ENCODE results near the gene DHRSX. TPM values are rescaled to one million over a fixed set of nuclear protein-coding genes. Genes with fewer than 3 reads are reported as not detected.

Gene DHRSX
- total and polyA plus RNA-seq, 7 experiments from 2014 or later = 15.0 to 26.2 (median 17.6) TPM

GRCh38 chrX:2187352-2188115, 313.2 kb downstream of the DHRSX start:
- Histone ChIP-seq H3K4me3 (ENCODE audit: low read length) (no peak overlapping the region), H3K9me3 (ENCODE audit: control insufficient read depth in 2 of 3, low read length in 3 of 3) (peaks cover 0 to 9% (median 4%) of the 10 kb centered on the region in 3 experiments), H3K27me3 (ENCODE audit: control insufficient read depth in 2 of 2, insufficient read depth in 2 of 2, low read length in 2 of 2) (no peaks in the 10 kb centered on the region), H3K27ac (ENCODE audit: low read depth, low read length) (no peak overlapping the region), H3K4me1 (ENCODE audit: control insufficient read depth in 2 of 2, insufficient read depth in 2 of 2, low read length in 2 of 2) (no peaks in the 10 kb centered on the region), H3K36me3 (ENCODE audit: control insufficient read depth in 2 of 3, insufficient read depth in 3 of 3, low read length in 3 of 3) (no peaks in the 10 kb centered on the region)
- ChIA-PET CTCF (no interaction called here), POLR2A (no interaction called here)
- no peak for DNase-seq
- Mint-ChIP-seq H3K27me3 (no peaks in the 10 kb centered on the region), H3K36me3 (peaks cover 4 to 15% (median 9%) of the 10 kb centered on the region in 5 donors), H3K9me3 (peaks cover under 1 to 39% (median 15%) of the 10 kb centered on the region in 11 donors), H3K27ac (no peak overlapping the region), H3K4me3 (no peak overlapping the region), H3K4me1 (no peaks in the 10 kb centered on the region)
- intact Hi-C loops (cut with micrococcal nuclease) = no loop called here
- ATAC-seq = no peak

- CTCF ChIA-PET = no interaction called here
Measured at GRCh38 chrX:2185341-2186082, 315.3 kb downstream of the DHRSX start.

GRCh38 chrX:2184089-2184488, 316.7 kb downstream of the DHRSX start:
- ChIA-PET POLR2A (no interaction called here), CTCF (no interaction called here)
- peaks cover 0 to 9% (median 4%) of the 10 kb centered on the region in 3 experiments for H3K9me3 ChIP-seq (ENCODE audit: control insufficient read depth in 2 of 3, low read length in 3 of 3)
- DNase-seq (no peak), ATAC-seq (no peak)
- Mint-ChIP-seq H3K4me3 (no peak overlapping the region), H3K36me3 (peaks cover 4 to 10% (median 7%) of the 10 kb centered on the region in 5 donors), H3K4me1 (no peaks in the 10 kb centered on the region), H3K27ac (no peak overlapping the region), H3K9me3 (peaks cover 0 to 20% (median 10%) of the 10 kb centered on the region in 11 donors), H3K27me3 (no peaks in the 10 kb centered on the region)
- H3K27me3 ChIP-seq (ENCODE audit: control insufficient read depth in 2 of 2, insufficient read depth in 2 of 2, low read length in 2 of 2) = no peaks in the 10 kb centered on the region
- intact Hi-C loops (cut with micrococcal nuclease) = no loop called here
- no peak overlapping the region for H3K4me3 ChIP-seq (ENCODE audit: low read length)
- H3K36me3 ChIP-seq (ENCODE audit: control insufficient read depth in 2 of 3, insufficient read depth in 3 of 3, low read length in 3 of 3) = no peaks in the 10 kb centered on the region
- H3K27ac ChIP-seq (ENCODE audit: low read depth, low read length) = no peak overlapping the region
- H3K4me1 ChIP-seq (ENCODE audit: control insufficient read depth in 2 of 2, insufficient read depth in 2 of 2, low read length in 2 of 2) = no peaks in the 10 kb centered on the region

More at GRCh38 chrX:2185341-2186082, 315.3 kb downstream of the DHRSX start:
- POLR2A ChIA-PET = no interaction called here
- Mint-ChIP-seq H3K27me3 (no peaks in the 10 kb centered on the region), H3K4me3 (no peak overlapping the region), H3K36me3 (peaks cover 4 to 15% (median 7%) of the 10 kb centered on the region in 5 donors), H3K4me1 (no peaks in the 10 kb centered on the region), H3K27ac (no peak overlapping the region), H3K9me3 (peaks cover 0 to 28% (median 10%) of the 10 kb centered on the region in 11 donors)
- no peak overlapping the region for H3K4me3 ChIP-seq (ENCODE audit: low read length)
- H3K27me3 ChIP-seq (ENCODE audit: control insufficient read depth in 2 of 2, insufficient read depth in 2 of 2, low read length in 2 of 2) = no peaks in the 10 kb centered on the region
- no peaks in the 10 kb centered on the region for H3K4me1 ChIP-seq (ENCODE audit: control insufficient read depth in 2 of 2, insufficient read depth in 2 of 2, low read length in 2 of 2)
- ATAC-seq = no peak
- peaks cover 0 to 9% (median 4%) of the 10 kb centered on the region in 3 experiments for H3K9me3 ChIP-seq (ENCODE audit: control insufficient read depth in 2 of 3, low read length in 3 of 3)
- intact Hi-C loops (cut with micrococcal nuclease) = no loop called here
- no peaks in the 10 kb centered on the region for H3K36me3 ChIP-seq (ENCODE audit: control insufficient read depth in 2 of 3, insufficient read depth in 3 of 3, low read length in 3 of 3)
- H3K27ac ChIP-seq (ENCODE audit: low read depth, low read length) = no peak overlapping the region
- no peak for DNase-seq

- Mint-ChIP-seq H3K4me1 (no peaks in the 10 kb centered on the region), H3K4me3 (no peak overlapping the region), H3K9me3 (peaks cover 0 to 18% (median 8%) of the 10 kb centered on the region in 11 donors), H3K27ac (no peak overlapping the region), H3K27me3 (no peaks in the 10 kb centered on the region), H3K36me3 (peaks cover 4 to 9% (median 4%) of the 10 kb centered on the region in 5 donors)
- H3K4me3 ChIP-seq (ENCODE audit: low read length) = no peak overlapping the region
- H3K9me3 ChIP-seq (ENCODE audit: control insufficient read depth in 2 of 3, low read length in 3 of 3) = peaks cover 0 to 9% (median 4%) of the 10 kb centered on the region in 3 experiments
- no peak for DNase-seq
- H3K27ac ChIP-seq (ENCODE audit: low read depth, low read length) = no peak overlapping the region
- H3K36me3 ChIP-seq (ENCODE audit: control insufficient read depth in 2 of 3, insufficient read depth in 3 of 3, low read length in 3 of 3) = no peaks in the 10 kb centered on the region
- intact Hi-C loops (cut with micrococcal nuclease) = no loop called here
- no peaks in the 10 kb centered on the region for H3K27me3 ChIP-seq (ENCODE audit: control insufficient read depth in 2 of 2, insufficient read depth in 2 of 2, low read length in 2 of 2)
- no peak for ATAC-seq
- POLR2A ChIA-PET = no interaction called here
- CTCF ChIA-PET = no interaction called here
- no peaks in the 10 kb centered on the region for H3K4me1 ChIP-seq (ENCODE audit: control insufficient read depth in 2 of 2, insufficient read depth in 2 of 2, low read length in 2 of 2)
Measured at GRCh38 chrX:2183193-2183725, 317.5 kb downstream of the DHRSX start.

GRCh38 chrX:2177541-2177940, 323.2 kb downstream of the DHRSX start:
- H3K36me3 Mint-ChIP-seq = peaks cover 5 to 9% (median 7%) of the 10 kb centered on the region in 5 donors
- POLR2A ChIA-PET = no interaction called here

GRCh38 chrX:2176733-2177132, 324.0 kb downstream of the DHRSX start:
- Mint-ChIP-seq H3K36me3 (peaks cover 5 to 9% (median 7%) of the 10 kb centered on the region in 5 donors), H3K9me3 (peaks cover 6 to 40% (median 13%) of the 10 kb centered on the region in 11 donors), H3K27ac (no peak overlapping the region), H3K4me1 (peaks cover 0 to 2% (median 0%) of the 10 kb centered on the region in 7 donors), H3K27me3 (no peaks in the 10 kb centered on the region), H3K4me3 (no peak overlapping the region)
- intact Hi-C loops (cut with micrococcal nuclease) = no loop called here
- Histone ChIP-seq H3K4me1 (ENCODE audit: control insufficient read depth in 2 of 2, insufficient read depth in 2 of 2, low read length in 2 of 2) (no peaks in the 10 kb centered on the region), H3K9me3 (ENCODE audit: control insufficient read depth in 2 of 3, low read length in 3 of 3) (no peaks in the 10 kb centered on the region), H3K27ac (ENCODE audit: low read depth, low read length) (no peak overlapping the region), H3K36me3 (ENCODE audit: control insufficient read depth in 2 of 3, insufficient read depth in 3 of 3, low read length in 3 of 3) (no peaks in the 10 kb centered on the region), H3K27me3 (ENCODE audit: control insufficient read depth in 2 of 2, insufficient read depth in 2 of 2, low read length in 2 of 2) (no peaks in the 10 kb centered on the region), H3K4me3 (ENCODE audit: low read length) (no peak overlapping the region)
- ChIA-PET POLR2A (no interaction called here), CTCF (no interaction called here)
- no peak for DNase-seq
- ATAC-seq = no peak

More at GRCh38 chrX:2177541-2177940, 323.2 kb downstream of the DHRSX start:
- H3K27me3 ChIP-seq (ENCODE audit: control insufficient read depth in 2 of 2, insufficient read depth in 2 of 2, low read length in 2 of 2) = no peaks in the 10 kb centered on the region
- ATAC-seq = no peak
- no peak overlapping the region for H3K27ac ChIP-seq (ENCODE audit: low read depth, low read length)
- no peak overlapping the region for H3K27ac Mint-ChIP-seq
- no peaks in the 10 kb centered on the region for H3K36me3 ChIP-seq (ENCODE audit: control insufficient read depth in 2 of 3, insufficient read depth in 3 of 3, low read length in 3 of 3)
- peaks cover 0 to 2% (median 0%) of the 10 kb centered on the region in 7 donors for H3K4me1 Mint-ChIP-seq
- H3K4me1 ChIP-seq (ENCODE audit: control insufficient read depth in 2 of 2, insufficient read depth in 2 of 2, low read length in 2 of 2) = no peaks in the 10 kb centered on the region
- H3K27me3 Mint-ChIP-seq = no peaks in the 10 kb centered on the region
- H3K4me3 ChIP-seq (ENCODE audit: low read length) = no peak overlapping the region
- no peaks in the 10 kb centered on the region for H3K9me3 ChIP-seq (ENCODE audit: control insufficient read depth in 2 of 3, low read length in 3 of 3)
- no peak for DNase-seq
- no peak overlapping the region for H3K4me3 Mint-ChIP-seq
- intact Hi-C loops (cut with micrococcal nuclease) = no loop called here
- peaks cover 3 to 34% (median 13%) of the 10 kb centered on the region in 11 donors for H3K9me3 Mint-ChIP-seq
- CTCF ChIA-PET = no interaction called here

Measured in naive thymus-derived CD4-positive, alpha-beta T cell (primary cell).